Activated CD8-positive, alpha-beta memory T cell treated with anti-CD3 and anti-CD28 coated beads, Interleukin-2, amount 50 U/mL, for 4 hours (primary cell): ENCODE data around the gene ATXN10.
"Not testable (repeated sequence)": the region's sequence is repeated elsewhere in the genome, so short reads cannot be mapped to it uniquely, and the experiment has no call there.

Source experiments
- DNase-seq: peaks from one replicate; pipeline ENCODE4 v3.0.0-alpha.2; 2020

ATXN10 gene

GRCh38 chr22:45645150-45645525 lies 26.5 kb upstream of the ATXN10 start:
- DNase-seq: no peak

GRCh38 chr22:45645526-45646414 lies 25.9 kb upstream of the ATXN10 start:
- DNase-seq: peak; percentile 84

DNA sequence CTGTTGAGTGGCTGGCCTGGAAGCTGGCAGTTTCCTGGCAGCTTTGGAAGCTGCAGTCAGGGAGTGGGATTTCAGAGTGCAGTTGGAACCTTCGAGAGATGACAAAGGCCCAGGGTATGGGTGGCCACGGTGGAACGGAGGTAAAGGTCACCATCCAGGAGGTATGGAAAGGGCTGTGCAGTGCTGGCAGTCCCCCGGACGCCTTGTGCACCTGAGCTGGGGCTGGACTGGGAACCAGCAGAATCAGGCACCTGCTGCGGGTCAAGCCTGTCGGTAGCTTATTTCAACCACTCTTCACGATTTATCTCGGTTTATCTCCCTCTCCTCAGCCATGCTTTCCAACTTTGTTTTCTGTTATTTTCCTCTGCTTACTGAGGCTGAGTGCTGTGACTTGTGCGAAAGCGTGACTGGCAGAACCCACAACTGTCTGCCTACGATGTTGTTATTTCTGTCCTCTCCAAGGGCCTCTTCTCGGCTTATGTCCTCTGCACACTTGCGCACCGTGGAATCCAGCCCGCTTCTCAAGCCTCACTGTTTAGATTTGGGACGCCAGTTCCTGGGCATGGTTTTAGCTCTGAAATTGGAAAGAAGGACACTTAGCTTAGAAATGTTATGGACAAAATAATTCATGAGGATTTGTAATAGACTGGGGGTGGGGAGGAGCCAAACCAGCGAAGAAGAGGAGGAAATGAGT lies 24.0 kb upstream of the ATXN10 start:
- no peak for DNase-seq

- no peak for DNase-seq
Measured at GRCh38 chr22:45648301-45649117, 23.1 kb upstream of the ATXN10 start.

DNA sequence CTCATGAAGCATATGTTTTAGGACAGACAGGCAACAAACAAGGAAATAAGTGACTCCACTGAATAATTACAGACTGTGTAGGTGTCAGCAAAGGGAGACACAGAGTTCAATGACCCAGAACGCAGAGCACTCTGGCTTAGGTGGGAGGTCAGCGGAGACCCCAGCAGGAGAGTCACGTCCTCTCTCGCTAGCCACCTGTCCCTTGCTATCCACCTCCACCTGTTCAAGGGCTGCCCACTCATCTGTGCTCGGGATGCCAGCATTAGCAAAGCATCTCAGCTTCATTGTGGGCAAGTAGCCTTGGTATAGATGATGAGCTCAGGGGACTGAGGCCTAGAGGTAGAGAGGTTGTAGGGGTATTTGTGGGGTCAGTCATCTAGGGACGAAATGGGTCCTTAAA lies 21.8 kb upstream of the ATXN10 start:
- DNase-seq: no peak

DNA sequence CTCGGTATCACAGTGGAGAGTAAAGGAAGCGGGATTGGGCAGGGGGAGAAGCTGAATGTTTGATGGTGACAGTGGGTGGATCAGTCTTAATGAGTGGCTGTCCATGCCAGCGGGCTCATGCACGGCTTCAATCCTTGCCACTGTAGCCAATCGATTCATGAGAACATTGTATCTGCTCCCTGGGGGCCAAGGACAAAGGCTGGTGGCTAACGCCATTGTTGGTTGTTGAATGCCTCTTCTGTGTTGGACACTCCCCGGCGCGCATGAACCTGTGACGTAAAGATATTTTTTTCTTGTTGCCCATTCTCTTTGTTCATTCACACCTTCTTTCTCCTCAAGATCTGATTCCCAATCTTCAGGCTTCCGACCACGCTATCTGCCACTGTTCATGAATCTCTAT lies 20.9 kb upstream of the ATXN10 start:
- DNase-seq: no peak

DNA sequence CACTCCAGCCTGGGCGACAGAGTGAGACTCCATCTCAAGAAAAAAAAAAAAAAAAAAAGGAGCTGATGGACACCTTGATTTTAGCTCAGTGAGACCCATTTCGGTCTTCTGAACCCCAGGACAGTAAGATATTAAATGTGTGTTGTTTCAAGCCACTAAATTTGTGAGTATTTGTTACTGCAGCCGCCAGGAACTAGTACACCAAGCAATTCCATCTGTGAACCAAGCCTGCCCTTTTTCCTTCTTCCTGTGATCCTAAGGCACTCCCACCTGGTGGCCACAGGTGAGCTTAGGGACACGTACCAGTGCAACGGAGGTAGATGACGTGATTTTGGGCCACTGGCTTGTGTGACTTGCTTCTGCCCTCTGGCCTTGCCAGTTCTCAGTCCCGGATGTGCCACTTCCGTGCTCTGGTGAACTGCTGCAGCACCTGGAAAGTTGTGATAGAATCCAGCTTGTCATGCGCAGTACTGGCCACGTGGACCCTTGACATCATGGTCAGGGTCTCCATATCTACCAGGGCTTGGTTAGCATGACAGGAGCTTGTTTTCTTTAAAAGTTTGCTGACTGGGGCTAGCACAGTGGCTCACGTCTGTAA lies 19.6 kb upstream of the ATXN10 start:
- DNase-seq: no peak

DNA sequence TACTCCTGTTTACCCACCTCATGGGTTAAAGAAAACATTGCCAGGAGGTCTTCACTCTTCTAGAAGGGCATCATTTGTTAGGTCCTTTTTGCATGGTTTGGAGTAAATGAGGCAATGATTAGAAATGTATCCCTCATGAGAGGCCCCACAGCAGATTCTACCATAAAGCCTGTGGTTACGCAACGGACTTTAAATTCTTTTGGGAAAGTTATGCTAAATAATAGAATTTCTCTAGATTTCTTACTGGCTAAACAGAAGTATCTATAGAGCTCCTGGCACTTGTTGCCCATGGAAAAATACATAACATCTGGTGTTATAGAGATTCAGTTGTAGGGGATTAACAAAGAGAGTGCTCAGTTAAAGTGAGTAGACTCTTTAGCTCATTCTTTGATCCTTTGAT lies 15.1 kb upstream of the ATXN10 start:
- no peak for DNase-seq

DNA sequence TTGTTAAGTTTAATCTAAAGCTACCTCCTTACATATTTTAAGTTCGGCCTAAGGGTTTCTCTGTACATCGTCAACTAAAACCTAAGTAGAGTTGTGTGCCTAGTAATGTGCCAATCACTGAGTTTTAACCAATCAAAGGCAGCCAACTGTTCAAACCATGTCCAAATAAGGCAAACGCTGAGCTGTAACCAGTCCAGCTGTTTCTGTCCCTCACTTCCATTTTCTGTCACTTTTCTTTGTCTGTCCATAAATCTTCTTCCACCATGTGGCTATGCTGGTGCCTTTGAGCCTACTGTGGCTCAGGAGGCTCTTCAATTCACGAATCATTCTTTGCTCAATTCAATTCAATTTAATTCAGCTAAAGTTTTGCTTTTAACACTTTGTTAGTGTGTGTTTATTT lies 13.9 kb upstream of the ATXN10 start:
- no peak for DNase-seq

DNA sequence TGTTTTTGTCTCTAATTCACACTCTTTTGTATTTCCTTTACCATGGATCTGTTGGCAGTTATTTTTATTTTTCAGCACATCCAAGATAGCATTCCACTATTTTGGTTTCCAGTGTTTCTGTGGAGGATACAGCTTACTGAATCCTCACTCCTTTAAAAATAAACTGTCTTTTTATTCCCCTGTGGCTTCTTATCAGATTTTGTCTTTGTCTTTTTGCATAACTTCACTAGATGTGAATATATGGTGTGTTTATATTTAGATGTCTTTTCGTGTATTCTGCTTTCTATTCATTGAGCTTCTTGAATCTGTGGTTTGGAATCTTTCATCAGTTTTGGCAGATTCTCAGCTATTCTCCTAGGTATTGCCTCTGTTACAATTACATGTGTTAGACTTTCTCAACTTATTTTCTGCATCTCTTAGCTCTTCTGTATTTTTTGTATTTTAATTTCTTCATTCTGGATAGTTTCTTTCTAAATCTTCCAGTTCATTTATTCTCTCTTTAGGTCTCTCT lies 7.4 kb upstream of the ATXN10 start:
- no peak for DNase-seq

GRCh38 chr22:45667486-45667885 lies 4.1 kb upstream of the ATXN10 start:
- DNase-seq: no peak

DNA sequence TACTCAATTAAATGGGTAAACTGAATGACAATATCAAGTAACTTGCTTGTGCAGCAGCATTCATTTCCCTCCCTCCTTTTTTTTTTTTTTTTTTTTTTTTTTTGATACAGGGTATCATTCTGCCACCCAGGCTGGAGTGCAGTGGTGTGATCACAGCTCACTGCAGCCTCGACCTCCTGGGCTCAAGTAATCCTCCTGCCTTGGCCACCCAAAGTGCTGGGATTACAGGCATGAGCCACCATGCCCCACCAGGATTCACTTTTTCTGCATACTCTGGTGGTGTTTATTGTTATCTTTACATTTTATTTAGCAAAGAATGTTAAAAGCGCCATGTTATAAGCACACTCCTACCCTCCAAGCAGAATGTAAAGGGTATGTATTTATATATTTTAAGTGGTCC lies 1.3 kb upstream of the ATXN10 start:
- not testable (repeated sequence) for DNase-seq

DNA sequence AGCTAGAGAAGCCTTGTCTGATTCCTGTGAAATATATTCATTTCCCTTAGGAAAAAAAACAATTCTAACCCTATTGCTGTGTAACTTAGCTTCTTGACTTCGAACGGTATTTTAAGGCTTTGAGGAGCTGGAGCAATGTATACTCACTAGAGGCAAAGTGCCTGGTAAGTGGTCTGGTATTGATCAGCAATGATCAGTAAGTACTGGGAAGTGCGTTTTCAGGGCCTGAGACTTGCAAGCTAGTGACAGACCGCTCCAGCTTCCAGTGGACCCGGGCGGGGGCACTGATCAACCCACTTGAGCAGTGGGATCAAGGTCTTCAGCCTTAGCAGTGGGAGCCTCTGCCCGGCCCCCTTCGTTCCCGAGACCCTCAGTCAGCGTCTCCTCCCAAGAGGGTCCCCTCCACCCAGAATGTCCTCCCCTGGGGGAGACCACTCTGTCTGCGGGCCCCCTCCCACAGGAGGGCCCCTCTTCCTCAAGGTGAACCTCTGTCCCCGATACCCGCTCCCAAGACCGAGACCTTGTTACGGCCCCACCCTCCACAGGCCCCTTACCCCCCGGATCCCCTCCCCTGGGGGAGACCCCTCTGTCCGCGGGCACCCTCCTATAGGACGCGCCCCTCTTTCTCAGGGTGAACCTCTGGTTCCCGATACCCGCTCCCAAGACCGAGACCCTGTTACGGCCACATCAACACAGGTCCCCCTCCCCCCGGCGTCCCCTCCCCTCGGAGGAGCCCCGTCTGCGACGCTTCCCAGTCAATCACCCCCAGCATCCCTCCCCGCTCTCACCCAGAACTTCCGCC lies 452 bp upstream of the ATXN10 start:
- DNase-seq: no peak

- DNase-seq: no peak
Measured at GRCh38 chr22:45672564-45673481, 1.2 kb downstream of the ATXN10 start.

- DNase-seq: no peak
Measured at GRCh38 chr22:45673482-45674175, 2.0 kb downstream of the ATXN10 start.

GRCh38 chr22:45676024-45676423 lies 4.4 kb downstream of the ATXN10 start:
- no peak for DNase-seq

- DNase-seq: no peak
Measured at GRCh38 chr22:45677063-45677462, 5.4 kb downstream of the ATXN10 start.

- DNase-seq: no peak
Measured at GRCh38 chr22:45678961-45679912, 7.6 kb downstream of the ATXN10 start.
